NCI-H1417 (cell line): ENCODE results near the gene ASPDH.
A peak's percentile ranks its signal among the peaks of the same experiment; 100 is the strongest.

Experiments
- DNase-seq, 3 experiments: peaks; one replicate each; lab custom pipeline; 2025; lab: John Stamatoyannopoulos, UW

Gene ASPDH

DNA sequence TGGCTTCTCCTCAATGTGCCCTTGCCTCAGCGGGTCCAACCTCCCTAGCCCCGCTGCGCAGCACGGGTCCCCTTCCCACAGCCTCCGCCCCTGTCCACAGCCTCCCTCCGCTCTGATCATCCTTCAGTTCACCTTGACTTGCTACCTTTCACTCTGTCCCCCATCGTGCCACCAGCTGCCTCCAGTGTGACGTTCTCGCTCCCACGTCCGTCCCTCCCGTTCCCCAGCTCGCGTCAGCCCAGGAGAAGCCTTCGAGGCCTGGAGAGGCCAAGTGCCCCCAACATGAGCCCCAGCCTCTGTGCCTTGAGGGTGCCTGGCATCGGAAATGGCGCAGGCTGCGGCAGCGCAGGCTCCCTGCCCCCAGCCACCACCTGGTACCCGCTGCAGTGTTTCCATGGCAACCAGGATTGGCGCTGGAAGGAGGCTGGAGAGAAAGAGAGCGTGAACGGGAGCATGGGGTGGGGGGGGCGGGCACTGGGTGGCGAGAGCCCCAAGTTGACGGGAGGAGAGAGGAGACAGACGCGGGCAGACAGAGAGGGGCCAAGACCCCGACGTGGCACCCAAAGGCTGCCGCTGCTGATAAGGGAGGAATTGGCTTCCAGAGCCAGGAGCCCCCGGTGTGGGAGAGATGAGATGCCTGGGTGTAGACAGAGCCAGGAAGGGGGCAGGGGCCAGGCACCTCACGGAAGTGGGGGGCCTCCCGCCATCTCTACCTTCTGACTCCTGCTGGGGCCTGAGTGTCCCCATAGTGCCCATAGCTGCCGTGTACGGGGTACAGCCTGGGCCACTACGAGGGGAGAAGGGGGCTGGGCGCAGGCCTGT is 844 bp upstream of the ASPDH start:
- DNase-seq = peak; percentile 5 to 95 (median 88)

DNA sequence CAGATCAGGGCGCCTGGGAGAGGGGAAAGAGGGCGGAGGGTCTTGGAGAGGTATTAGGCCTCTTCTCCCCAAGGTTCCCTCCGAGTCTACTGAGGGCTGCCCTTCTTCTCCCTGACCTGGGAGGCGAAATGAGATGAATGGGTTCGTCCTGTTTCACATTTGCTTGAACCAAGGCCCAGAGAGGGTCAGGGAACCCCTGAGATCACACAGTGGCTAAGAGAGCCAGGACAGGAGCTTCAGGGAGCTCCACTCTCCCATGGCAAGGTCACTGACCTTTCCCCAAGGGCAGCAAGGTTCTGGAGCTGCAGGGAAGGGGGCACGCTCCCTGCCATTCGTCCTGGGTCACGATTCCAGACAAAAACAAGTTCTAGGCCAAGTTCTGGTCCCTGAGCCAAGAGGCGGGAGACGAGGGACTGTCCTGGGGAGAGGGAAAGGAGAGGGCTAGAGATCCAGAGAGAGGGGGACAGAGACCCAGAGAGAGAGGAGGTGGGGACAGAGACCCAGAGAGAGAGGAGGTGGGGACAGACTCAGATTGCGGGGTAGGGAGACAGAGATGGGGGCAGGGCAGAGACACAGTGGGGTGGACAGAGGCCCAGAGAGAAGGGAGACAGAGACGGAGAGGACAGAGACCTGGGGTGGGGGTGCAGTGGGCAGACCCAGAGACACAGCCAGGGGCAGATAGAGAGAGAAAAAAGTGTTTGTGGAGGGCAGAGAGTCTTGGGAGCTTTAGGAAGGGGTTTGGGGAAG is 541 bp downstream of the ASPDH start:
- DNase-seq = no peak

DNA sequence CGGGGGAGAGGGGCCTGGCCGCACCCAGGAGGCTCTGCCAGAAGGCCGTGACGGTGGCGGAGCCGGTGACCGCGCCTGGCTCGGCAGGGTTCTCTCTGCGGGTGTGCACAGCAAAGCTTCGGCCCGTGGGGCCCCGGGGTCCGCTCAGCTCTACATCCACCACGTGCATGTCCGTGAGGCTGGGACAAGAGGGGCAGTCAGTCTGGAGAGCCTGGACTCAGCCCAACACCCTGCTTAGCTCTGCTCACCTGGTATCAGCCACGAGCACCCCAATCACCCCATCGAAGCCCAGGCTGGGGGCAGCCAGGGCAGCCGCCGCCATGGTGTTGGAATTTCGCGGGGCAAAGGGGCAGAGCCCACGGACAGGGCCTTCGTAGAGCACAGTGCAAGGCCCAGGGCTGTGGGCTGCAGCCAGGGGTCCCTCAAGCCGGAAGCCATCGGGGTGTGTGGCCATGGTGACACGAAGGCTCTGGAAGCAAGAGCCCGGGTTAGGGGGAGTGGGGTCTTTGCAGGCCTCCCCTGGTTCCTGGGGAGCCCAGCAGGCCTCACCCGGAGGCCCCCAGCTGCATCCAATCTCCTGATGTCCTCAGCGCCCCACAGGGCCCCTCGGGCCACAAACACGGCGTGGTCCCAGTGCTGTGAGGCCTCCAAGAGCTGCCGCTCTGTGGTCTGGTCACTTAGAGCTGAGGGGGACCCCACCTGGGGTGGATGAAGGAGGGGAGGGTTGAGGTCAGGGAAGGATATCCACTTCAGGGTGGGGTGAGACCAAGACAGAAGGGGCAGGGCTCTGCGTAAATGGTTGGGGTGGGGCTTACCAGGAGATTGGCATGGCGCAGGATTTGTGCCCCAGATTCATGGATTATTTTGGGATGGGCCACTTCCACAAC is 1.4 kb downstream of the ASPDH start:
- no peak for DNase-seq

DNA sequence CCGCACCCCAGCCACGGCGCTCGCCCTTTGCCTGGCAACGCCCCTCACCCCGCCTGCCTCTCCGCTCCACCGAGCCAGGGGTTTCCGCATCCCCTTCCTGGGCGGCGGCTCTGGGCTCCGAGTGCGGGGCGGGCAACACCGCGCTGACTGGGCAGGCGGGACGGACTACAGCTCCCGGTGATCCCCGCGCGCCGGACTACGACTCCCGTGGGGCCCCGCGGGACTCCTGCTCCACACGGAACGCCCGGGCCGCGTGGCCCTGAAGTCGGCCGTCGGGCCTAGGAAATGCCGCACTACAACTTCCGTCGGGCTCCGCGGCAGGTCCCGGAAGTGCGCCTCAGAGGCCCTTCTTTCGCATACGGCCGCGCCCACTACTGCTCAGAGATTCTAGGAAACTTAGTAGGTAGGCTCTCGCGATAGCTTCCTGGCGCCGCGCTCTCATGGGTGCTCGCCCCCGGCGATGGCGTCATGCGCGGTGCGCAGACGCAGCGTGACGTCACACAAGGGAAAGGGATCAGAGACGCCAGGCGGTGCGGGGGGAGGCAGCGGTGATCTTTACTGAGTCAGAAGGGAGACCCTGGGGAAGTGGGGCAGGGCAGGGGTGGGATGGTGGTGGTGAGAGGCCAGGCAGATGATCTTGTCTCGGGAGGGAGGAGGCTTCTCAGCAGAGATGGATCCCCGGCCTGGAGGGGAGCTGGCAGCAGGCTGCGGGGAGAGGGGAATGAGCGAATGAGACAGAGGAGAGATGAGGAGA is 2.5 kb downstream of the ASPDH start, which contains the start of gene JOSD2:
Gene JOSD2, minus strand, starts transcription at position 123 of the 754 bp plus-strand sequence. CDS start 760 bp downstream, outside the sequence.
- peak; percentile 99 for DNase-seq

- DNase-seq = peak in 2 of 3 experiments; percentile 99
Measured at GRCh38 chr19:50510700-50511068, 3.0 kb downstream of the ASPDH start.

DNA sequence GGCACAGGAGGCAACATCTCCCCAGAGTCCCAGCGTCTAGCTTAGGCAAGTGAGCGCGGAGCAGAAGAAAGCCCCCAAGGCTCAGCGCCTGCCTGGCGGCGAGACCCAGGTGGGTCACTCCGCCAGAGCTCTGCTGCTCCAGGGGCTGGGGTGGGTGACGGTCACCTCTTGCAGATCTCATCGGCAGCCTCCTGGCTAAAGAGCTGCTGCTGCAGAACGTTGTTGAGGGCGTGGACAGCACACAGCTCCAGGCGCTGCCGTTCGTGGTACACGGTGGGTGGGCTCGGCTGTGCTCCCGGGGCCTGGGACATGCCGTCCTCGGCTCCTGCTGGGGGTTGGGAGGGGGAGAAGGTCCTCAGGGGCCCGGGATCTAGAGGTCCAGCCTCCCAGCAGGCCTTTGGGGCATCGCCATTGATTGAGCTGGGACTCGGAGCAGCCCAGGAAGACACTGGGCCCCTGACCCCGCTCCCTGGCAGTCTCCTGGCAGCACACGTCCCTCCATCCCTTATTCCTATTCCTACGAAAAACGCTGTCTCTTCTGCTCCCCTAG is 3.5 kb downstream of the ASPDH start:
- peak in 1 of 3 experiments; percentile 82 for DNase-seq

DNA sequence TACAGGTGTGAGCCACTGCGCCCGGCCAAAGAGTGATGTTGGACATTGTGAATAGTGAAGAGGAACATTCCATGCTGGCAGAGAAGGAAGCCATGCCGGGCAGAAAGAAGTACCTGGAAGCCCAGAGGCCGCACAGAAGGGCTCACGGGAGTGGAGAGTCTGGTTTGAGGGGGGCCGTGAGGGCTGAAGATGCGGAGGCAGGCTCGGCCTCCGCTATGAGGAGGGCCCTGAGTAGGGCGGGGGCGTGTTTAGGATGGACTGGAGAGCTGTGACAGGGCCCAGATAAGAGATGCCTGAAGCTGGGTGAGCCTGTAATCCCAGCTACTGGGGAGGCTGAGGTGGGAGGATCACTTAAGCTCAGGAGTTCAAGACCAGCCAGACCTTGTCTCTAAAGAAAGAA is 4.3 kb downstream of the ASPDH start:
- DNase-seq = no peak

GRCh38 chr19:50508843-50509190 is 4.9 kb downstream of the ASPDH start:
- no peak for DNase-seq

GRCh38 chr19:50507376-50507775 is 6.3 kb downstream of the ASPDH start:
- no peak for DNase-seq

GRCh38 chr19:50506700-50507099 is 7.0 kb downstream of the ASPDH start:
- DNase-seq = no peak

- no peak for DNase-seq
Measured at GRCh38 chr19:50505856-50506611, 7.7 kb downstream of the ASPDH start.

DNA sequence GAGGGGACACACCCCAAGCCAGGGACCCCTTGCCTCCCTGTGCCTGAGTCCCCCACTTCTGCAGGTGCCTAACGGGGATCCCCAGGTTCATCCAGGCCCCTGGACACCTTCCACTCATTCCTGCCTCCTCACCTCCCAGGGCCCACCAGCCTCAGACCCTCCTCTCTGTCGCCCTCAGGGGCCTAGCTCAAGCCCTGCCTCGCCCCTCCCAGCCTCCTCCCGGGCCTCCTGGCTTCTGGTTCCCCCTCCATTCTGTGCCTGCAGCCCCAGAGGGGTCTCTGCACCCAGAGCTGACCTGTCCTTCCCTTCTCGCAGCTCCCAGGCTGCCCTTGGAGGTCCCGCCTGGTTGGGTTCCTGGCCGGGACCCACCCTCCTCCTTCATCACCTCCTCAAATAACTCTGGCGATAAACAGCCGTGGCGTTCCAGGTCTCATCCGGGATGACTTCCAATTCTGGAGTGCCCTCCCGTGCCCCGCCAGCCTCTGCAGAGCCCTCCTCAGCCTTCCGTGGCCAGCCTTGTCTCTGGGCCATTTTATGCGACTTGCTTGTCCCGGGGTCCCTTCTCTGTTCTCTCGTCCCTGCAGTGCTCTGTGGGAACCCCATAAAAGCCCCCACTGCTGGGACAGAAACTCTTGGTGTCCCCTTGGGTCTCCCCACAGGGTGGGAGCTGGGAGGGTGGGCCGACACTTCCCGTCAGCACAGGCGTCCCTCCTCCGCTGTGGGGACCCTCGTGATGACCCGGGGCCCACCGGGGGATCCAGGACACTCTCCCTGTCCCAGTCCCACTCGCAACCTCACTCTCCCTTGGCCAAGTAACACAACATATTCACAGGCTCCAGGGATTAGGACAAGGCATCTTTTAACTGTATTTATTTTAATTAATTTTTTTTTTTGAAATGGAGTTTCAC is 11.9 kb downstream of the ASPDH start:
- DNase-seq = no peak

DNA sequence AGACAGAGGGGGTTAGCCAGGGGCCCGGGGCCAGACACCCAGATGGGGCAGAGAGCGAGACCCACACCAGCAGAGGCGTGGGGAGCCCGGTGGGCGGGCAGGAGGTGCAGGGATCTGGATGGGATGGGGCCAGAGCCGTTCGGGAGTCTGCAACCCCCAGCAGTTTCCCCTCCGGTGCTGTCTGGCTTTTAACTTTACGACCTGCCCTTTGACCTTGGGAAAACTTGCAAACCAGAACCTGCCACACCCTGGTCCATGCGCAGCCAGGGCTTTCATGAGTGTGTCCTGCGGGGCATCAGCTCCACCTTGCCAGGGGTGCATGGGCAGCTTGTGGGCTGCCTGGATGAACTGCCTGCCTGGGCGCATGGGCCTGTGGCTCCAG is 12.5 kb downstream of the ASPDH start:
- DNase-seq = no peak

GRCh38 chr19:50500753-50501151 is 13.0 kb downstream of the ASPDH start:
- no peak for DNase-seq

DNA sequence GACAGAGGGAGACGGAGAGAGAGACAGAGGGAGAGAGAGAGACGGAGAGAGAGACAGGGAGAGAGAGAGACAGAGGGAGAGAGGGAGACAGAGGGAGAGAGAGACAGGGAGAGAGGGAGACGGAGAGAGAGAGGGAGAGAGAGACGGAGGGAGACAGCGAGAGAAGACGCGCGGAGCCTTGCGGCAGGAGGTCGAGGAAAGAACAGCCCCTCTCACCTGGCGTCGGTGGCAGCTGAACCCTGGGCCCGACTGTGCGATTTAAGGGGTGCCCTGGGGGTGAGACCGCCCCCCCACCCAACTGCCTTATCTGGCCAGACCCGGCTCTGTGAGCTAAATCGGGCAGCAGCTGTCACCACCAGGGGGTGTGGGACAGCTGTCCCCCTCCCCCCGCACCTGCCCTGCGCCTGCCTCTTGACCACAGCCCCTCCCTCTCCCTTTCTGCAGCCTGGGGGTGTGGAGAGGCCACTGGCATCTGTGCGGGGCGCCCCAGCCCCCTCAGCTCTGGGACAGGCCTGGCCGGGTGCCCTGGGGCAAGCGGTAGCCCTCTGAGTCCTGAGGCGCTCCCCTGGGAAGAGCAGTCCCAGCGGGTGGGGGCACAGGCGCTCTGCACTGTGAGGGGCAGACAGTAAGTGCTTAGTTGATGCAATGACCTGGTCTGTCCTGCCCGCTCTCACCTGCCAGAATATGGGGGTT is 13.5 kb downstream of the ASPDH start:
- DNase-seq = peak in 2 of 3 experiments; percentile 67 to 74

DNA sequence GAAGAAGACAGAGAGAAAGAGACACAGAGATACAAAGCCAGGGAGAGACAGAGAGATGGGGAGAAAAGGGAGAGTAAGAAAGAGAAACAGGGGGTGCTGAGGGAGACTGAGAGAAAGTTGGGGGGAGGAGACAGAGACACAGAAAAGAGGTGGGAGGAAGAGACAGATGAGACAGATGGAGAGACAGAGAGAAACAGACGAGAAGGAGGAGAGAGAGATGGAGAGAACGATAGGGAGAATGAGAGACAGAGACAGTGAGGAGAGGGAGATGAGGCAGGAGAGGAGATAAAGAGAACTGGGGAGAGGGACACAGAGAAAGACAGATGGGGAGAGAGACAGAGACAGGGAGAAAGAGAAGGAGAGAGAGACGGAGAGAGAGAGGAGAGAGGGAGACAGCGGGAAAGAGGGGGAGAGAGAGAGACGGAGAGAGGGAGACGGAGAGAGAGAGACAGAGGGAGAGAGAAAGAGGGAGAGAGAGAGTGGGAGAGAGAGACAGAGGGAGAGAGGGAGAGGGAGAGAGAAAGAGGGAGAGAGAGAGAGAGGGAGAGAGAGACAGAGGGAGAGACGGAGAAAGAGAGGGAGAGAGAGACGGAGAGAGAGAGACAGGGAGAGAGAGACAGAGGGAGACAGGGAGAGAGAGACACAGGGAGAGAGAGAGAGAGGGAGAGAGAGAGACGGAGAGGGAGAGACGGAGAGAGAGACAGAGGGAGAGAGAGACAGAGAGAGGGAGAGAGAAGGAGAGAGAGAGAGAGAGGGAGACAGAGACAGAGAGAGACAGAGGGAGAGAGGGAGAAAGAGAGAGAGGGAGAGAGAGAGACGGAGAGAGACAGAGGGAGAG is 15.3 kb downstream of the ASPDH start:
- no peak for DNase-seq

DNA sequence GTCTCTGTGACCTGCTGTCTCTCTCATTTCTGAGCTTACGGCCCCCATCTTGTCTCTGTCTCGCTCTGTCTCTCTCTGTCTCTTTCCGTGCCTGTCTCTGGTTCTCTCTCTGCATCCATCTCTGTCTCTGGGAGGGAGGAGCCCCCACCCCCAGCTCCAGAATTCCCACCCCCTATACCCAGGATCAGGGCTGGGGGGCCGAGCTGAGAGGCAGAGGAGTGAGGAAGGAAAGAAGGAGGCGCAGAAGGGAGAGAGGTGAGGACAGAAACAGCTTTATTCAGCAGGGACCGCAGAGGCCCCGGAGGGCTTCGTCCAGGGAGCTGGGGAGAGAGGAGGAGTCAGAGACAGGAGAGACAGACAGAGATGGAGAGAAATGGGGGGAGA is 16.7 kb downstream of the ASPDH start:
- DNase-seq = no peak
